Uterus (tissue), 2 donors: ENCODE measurements around the gene NOC3L.

Experiments
- CTCF ChIP-seq, 4 experiments: fragments of 200-600 bp in 2 of 4; fragments of 450-650 bp in 2 of 4; sonication (generic) in 2 of 4; IDR thresholded peaks; one replicate each; pipeline ENCODE4 v1.5.1; 2016 to 2019; ENCODE audit warnings: antibody characterized with exemption in 4 of 4, mild to moderate bottlenecking in 2 of 4, moderate library complexity in 1 of 4
- POLR2A ChIP-seq, 2 donors: fragments of 450-650 bp; IDR thresholded peaks; one replicate each; pipeline ENCODE4 v1.6.1; 2016; ENCODE audit warnings: antibody characterized with exemption in 2 of 2, mild to moderate bottlenecking in 1 of 2, moderate library complexity in 1 of 2

- TF ChIP-seq CTCF (IDR thresholded peaks at IDR 0.05) (no peak), POLR2A (IDR thresholded peaks at IDR 0.05) (no peak)
Measured at GRCh38 chr10:94375374-94375773, 12.6 kb upstream of the NOC3L start.
